ENCODE data around the gene HIP1R. TPM values are rescaled to one million over a fixed set of nuclear protein-coding genes. Genes with fewer than 3 reads are reported as not detected.
"Not testable (repeated sequence)": the region's sequence is repeated elsewhere in the genome, so short reads cannot be mapped to it uniquely, and the experiment has no call there.

The HIP1R gene
- total RNA-seq, 1 donor, result 76.3 TPM

DNA sequence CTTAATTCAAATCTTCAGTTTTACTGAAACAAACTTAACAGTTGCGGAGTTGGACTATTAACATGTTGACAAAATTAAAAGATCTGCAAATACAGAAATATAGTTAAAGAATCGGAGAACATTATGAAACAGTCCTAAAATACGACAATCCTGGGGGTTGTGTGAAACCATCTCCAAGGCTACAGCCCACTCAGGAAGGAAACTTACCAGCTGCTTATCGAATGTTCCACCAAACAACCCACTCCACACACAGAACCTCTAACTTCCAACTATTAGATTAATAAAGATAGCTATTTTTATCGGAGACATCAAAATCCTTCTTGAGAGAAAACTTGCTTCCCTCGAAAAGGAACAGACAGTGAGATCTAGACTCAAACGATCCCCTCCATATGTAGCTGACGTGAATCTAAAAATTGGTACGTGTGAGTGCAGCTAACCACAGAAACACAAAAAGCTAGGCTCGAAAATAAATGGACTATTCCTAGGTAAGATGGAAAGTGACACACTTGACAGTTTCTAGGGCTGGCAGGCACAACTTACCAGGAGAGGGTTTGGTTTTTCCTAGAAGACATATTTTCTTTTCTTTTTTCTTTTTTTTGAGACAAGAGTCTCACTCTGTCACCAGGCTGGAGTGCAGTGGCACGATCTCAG is 47.8 kb downstream of the HIP1R start:
- H3K27me3 ChIP-seq (ENCODE audit: insufficient read depth, low read length), result no peaks in the 10 kb centered on the region
- H3K4me3 ChIP-seq (ENCODE audit: low read length), result no peak overlapping the region
- peaks cover 74% of the 10 kb centered on the region for H3K4me1 ChIP-seq (ENCODE audit: insufficient read depth, low read length)
- H3K9me3 ChIP-seq (ENCODE audit: low read depth, low read length), result no peaks in the 10 kb centered on the region

DNA sequence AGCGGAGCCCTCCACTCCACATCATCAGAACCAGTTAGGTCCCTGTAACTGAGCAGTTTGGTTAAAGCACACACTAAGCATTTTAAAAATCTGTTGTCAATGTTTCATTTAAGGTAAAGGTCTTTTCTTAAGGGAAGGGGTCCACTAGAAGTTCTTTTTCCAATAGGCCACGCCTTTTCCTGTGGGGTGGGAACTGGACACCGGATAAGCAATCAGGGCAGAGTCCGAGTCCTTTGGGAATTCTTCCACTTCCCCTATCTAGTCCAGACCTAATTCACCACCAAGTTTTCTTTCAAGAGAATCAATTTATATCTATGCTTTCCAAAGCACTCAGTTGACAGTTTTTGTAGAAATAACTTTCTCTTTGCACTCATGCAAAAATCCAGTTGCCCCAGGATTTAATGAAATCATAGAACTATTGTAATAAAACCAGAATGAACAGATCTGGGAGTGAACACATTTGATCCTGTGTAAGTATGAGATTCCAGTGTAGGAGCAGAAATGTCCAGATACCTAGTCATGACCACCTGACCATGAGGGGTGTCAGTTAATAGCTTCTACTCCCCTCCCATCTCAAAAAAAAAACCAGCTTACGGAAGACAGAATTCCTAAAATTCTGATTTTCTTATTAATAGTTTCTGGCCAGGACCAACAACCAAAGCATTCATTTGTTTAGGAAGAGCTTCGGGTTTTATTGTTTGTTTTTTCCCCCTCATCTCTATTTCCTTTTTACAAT is 49.0 kb downstream of the HIP1R start:
- Histone ChIP-seq H3K4me1 (ENCODE audit: insufficient read depth, low read length) (peaks cover 74% of the 10 kb centered on the region), H3K27me3 (ENCODE audit: insufficient read depth, low read length) (no peaks in the 10 kb centered on the region), H3K4me3 (ENCODE audit: low read length) (no peak overlapping the region), H3K9me3 (ENCODE audit: low read depth, low read length) (no peaks in the 10 kb centered on the region)

DNA sequence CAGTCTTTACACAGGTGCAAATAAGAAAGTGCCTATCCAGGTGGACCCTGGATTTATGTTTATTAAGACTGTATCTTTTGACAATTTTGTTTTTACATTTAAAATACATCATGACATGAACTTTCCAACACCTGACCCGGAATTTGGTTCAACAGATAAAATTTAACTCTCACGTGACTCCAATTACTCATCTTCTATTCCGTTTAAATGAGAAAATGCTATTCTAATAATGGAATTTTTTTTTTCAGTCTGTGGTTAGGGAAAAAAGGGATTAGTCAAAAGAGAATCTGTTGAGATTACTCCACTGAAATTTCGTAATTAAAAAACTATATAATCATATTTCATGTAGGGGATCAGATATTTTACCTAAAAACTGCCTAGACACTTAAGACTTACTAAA is 49.6 kb downstream of the HIP1R start:
- no peaks in the 10 kb centered on the region for H3K9me3 ChIP-seq (ENCODE audit: low read depth, low read length)
- no peaks in the 10 kb centered on the region for H3K27me3 ChIP-seq (ENCODE audit: insufficient read depth, low read length)
- peaks cover 74% of the 10 kb centered on the region for H3K4me1 ChIP-seq (ENCODE audit: insufficient read depth, low read length)
- H3K4me3 ChIP-seq (ENCODE audit: low read length), result no peak overlapping the region

DNA sequence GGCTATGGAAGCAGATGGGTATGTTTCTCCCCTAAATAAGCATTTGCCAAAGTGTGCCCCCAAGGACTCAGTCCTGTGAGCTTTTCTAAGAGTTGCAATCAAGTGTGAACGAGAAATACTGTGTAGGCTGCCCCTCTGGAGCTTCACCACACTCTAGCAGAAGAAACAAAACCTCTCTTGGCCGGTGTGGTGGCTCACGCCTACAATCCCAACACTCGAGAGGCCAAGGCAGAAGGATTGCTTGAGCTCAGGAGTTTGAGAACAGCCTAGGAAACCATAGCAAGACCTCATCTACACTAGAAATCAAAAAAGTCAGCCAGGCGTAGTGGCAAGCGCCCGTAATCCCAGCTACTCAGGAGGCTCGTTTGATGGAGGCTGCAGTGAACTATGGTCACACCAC is 50.9 kb downstream of the HIP1R start:
- H3K9me3 ChIP-seq (ENCODE audit: low read depth, low read length), result no peaks in the 10 kb centered on the region
- H3K27me3 ChIP-seq (ENCODE audit: insufficient read depth, low read length), result no peaks in the 10 kb centered on the region
- no peak overlapping the region for H3K4me3 ChIP-seq (ENCODE audit: low read length)
- peaks cover 76% of the 10 kb centered on the region for H3K4me1 ChIP-seq (ENCODE audit: insufficient read depth, low read length)

DNA sequence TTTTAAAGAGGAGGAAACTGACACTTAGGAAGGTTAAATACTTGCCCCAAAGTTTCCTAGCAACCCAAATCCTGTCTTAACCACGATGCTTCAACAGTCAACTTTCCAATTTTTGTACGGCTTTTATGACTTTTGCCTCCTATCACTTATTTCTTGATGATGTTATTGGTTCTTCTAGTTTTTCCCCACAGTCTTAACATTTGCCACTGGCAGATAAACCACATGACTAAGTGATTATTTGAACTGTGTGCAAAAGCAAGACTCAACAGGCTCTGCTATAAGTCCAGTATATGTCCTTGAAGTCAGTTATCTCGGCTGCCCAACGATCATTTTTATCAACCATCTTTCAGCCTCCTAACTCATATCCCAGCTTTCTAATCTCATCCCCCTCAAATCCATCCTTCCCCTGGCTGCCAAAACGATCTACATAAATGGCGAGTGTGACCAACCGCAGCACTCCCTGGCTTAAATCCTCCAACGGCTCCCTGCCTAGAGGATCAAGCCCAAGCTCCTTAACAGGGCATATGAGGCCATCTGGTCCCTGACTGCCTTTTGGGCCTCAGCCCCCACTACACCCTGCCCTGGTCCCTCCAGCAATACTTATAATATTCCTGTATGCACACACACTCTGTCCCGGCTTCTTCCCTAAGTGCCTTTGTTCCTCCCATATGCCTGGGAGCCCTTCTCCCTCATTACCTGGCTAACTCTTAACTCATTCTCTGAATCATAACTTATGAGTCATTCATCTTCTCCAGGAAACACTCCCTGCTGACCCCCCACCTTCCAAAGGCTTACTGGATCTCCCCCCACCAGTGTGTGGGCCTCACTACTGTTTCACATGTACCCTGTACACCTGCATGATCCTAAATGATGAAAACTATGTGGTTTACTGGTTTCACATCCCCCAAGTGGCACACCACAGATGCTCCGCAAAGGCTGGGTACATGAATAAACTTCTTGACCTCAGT is 51.9 kb downstream of the HIP1R start:
- Histone ChIP-seq H3K9me3 (ENCODE audit: low read depth, low read length) (no peaks in the 10 kb centered on the region), H3K4me1 (ENCODE audit: insufficient read depth, low read length) (peaks cover 81% of the 10 kb centered on the region), H3K27me3 (ENCODE audit: insufficient read depth, low read length) (no peaks in the 10 kb centered on the region), H3K4me3 (ENCODE audit: low read length) (no peak overlapping the region)

DNA sequence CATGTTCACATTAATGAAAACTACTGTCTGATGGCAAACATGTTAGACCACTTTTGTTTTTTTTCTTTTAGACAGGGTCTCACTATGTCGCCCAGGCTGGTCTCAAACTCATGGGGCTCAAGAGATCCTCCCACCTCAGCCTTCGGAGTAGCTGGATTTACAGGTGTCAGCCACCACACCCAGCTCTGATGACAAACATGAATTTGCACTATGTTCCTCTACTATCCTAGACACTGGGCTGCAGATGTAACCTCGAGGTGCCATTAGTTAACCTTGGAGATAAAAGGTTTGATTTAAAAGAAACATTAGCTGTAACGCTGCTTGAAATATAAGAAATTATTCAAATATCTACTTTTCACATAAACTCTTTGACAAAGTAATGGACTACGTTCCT is 52.6 kb downstream of the HIP1R start:
- peaks cover 88% of the 10 kb centered on the region for H3K4me1 ChIP-seq (ENCODE audit: insufficient read depth, low read length)
- H3K27me3 ChIP-seq (ENCODE audit: insufficient read depth, low read length), result no peaks in the 10 kb centered on the region
- peak overlapping the region; percentile 30 for H3K4me3 ChIP-seq (ENCODE audit: low read length)

DNA sequence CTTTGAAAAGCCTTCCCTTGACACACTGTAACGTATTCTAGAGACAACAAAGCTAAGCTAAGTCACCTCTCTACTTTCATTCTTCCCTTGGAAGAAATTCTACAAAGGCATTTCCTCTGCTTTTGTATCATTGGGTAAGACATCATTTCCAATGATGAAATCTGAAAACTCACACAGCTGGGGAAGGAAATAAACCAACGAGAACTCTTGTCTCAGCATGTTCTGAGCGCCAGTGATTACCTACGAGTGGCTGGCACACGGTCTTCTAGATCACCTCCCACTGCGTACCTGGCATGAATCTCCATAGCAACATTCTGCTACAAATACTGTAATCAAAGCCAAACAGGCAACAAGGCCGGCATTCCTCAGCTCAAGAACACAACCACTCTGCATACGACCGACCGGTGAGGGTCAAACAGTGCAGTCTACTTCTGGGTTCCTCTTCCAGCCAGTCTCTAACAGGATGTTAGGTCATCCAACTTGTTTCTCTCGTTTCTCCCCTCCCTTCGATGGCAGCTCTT is 53.0 kb downstream of the HIP1R start:
- H3K9me3 ChIP-seq (ENCODE audit: low read depth, low read length), result no peaks in the 10 kb centered on the region
- no peaks in the 10 kb centered on the region for H3K27me3 ChIP-seq (ENCODE audit: insufficient read depth, low read length)
- H3K4me1 ChIP-seq (ENCODE audit: insufficient read depth, low read length), result peaks cover 89% of the 10 kb centered on the region
- H3K4me3 ChIP-seq (ENCODE audit: low read length), result peak overlapping the region; percentile 30

More for the DNA sequence above, 52.6 kb downstream of the HIP1R start:
- no peaks in the 10 kb centered on the region for H3K9me3 ChIP-seq (ENCODE audit: low read depth, low read length)

DNA sequence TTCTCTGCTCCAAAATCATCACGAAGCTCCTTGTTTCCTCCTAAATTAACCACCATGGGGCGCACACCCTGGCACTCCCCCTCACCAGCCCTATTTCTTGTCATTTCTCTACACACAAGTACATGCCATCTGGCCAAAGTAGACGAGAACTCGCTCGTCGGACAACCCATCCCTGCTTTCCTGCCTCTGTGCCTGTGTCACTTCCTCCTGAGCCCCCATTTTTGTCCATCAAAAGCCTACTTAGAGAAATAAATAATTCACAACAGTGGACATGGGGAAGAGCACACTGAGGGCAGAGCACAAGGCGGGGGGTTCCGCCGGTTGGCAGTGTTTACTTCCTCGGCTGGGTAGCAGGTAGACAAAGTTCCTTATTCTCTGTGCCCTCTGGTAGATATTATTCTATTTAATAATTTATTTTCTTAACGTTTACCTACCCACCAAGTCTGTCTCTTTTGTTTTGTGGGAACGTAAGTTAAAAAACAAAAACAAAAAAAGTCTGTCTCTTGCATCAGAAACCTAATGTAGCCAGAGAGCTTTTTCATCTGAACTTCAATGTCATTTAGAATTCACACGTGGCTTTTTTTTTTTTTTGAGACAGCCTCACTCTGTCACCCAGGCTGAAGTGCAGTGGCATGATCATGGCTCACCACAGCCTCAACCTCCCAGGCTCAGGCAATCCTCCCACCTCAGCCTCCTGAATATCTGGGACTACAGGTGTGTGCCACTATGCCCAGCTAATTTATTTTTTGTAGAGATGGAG is 54.7 kb downstream of the HIP1R start:
- Histone ChIP-seq H3K27me3 (ENCODE audit: insufficient read depth, low read length) (no peaks in the 10 kb centered on the region), H3K4me3 (ENCODE audit: low read length) (no peak overlapping the region), H3K4me1 (ENCODE audit: insufficient read depth, low read length) (peaks cover 91% of the 10 kb centered on the region), H3K9me3 (ENCODE audit: low read depth, low read length) (no peaks in the 10 kb centered on the region)

DNA sequence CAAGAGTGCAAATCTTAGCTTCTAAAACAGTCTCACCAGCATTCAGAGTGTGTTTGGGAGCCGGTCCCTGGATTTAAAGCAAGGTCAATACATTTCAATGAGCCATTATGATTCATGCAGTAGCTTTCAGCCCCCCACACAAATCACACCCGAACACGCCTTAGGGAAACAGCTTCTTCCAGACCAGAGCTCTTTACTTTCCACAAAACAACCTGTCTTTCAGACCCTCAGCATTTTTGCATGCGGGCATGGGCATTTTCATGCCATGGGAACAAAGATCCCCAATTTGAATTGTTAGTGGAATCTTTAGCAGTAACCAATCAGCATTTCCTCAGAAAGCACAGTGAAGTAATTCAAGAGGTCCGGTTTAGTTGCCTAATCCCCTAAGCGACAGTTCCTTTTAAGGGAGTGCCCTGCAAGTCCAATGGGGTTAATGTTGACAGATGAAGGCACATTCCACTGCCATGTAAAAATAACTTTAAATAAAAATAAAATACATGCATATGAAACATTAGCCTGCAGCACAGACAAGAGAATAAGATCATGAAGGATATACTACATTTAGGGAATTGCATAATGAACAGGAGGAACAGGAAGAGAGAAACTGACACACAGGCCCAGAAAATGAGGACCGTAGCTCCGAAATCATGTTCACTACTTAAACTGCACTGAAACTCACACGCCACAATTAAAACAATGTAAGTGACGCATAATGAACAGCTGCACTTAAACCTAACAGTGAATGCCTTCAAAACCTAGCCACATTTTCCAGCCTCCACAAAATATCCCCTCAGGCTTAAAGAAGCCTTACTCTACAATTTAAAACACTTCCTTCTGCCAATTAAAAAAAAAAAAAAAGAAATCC is 56.6 kb downstream of the HIP1R start:
- Histone ChIP-seq H3K27me3 (ENCODE audit: insufficient read depth, low read length) (no peaks in the 10 kb centered on the region), H3K4me1 (ENCODE audit: insufficient read depth, low read length) (peaks cover 93% of the 10 kb centered on the region), H3K4me3 (ENCODE audit: low read length) (no peak overlapping the region), H3K9me3 (ENCODE audit: low read depth, low read length) (no peaks in the 10 kb centered on the region)

DNA sequence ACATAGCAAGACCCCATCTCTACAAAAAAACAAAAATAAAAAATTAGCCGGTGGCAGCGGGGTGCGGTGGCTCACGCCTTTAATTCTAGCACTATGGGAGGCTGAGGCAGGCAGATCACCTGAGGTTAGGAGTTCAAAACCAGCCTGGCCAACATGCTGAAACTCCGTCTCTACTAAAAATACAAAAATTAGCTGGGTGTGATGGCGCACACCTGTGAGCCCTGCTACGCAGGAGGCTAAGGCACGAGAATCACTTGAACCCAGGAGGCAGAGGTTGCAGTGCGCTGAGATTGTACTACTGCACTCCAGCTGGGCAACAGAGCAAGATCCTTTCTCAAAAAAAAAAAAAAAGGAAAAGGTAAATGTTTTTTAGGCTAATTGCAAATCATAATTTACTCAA is 57.5 kb downstream of the HIP1R start:
- H3K4me3 ChIP-seq (ENCODE audit: low read length), result not testable (repeated sequence)
- peaks cover 93% of the 10 kb centered on the region for H3K4me1 ChIP-seq (ENCODE audit: insufficient read depth, low read length)

DNA sequence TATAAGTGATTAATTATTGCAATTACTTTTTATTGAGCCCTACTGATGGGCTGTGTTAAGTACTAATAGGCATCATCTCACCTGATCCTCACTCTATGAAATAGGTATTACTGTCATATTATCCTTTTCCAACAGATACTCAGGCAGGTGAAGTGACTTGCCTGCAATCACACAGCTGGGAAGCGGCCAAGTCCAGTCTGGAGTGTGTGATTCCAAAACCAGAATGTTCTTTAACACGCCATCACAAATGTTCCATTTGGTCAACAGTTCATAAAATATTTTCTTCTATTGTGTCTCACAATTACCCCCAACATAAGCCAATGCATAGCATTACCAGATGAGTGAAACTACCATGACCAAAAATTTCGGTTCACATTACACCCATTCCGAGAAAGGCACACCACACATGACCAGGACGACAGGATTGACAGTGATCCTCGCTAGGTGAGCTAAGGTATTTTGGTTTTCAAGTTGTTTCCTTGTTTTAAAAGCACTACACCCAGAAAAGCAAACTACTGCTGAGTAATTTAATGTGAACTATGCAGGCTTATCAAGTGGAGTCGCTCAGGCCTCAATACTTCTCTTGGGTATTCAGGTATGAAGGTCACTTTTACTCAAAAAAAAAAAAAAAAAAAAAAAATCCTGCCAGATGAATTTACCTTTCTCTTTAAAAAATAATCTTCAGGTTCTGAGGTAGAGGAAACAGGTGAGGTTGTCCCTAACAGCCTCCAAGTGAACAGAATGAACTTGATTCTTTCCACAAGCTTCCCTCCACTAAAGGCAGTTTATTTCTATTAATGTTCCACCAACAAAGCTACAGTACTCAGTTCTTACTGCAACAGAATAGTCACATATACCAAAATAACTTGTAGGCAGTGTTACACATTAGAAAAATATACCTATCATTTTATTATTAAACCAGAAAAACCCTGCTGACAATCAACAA is 58.2 kb downstream of the HIP1R start:
- H3K4me3 ChIP-seq (ENCODE audit: low read length), result no peak overlapping the region
- H3K27me3 ChIP-seq (ENCODE audit: insufficient read depth, low read length), result no peaks in the 10 kb centered on the region

More for the DNA sequence above, 57.5 kb downstream of the HIP1R start:
- not testable (repeated sequence) for H3K27me3 ChIP-seq (ENCODE audit: insufficient read depth, low read length); H3K9me3 ChIP-seq (ENCODE audit: low read depth, low read length)

DNA sequence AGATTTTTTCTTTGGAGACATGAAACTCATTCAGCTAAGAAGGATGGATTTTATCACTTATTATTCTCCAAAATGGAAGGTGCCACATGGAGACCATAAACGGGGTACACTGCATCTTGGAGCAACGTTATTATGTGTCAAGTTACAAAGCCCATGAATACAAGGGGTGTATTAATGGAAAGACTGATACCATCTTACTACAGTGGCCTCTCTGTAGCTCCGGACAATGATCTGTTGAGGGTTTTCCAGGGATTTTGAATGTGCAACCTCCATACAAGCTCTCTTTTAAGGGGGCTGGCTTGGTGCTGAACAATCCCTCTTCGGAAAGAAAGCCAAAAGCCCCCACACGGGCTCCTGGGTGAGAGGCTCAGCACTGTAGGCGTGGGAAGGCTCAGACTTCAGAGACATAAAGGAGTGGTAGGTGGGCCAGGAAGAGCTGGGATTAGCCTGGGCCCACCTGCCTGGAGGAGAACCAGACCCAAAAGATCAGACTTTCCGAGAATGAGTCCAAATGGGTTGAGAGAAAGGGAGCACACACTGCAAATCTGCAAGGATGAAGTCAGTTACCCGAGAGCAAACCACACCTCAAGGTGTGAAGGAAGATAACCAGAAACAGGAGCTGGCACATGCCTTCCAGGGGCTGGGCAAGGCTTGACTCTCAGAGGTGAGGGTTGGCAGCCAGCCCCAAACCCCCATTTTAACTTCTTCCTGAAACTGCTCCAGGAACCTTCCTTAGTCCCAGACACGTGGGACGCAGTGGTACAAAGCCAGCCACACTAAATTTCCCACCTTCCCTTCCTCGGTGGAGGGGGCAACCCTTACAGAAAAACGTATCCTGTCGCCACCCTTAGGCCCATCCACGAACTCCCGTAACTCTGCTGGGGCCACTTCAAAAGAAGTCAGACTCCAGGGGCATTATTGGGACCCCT is 59.2 kb downstream of the HIP1R start:
- Histone ChIP-seq H3K9me3 (ENCODE audit: low read depth, low read length) (no peaks in the 10 kb centered on the region), H3K4me1 (ENCODE audit: insufficient read depth, low read length) (peaks cover 93% of the 10 kb centered on the region), H3K4me3 (ENCODE audit: low read length) (peak overlapping the region; percentile 93), H3K27me3 (ENCODE audit: insufficient read depth, low read length) (no peaks in the 10 kb centered on the region)

More for the DNA sequence above, 58.2 kb downstream of the HIP1R start:
- no peaks in the 10 kb centered on the region for H3K9me3 ChIP-seq (ENCODE audit: low read depth, low read length)
- peaks cover 93% of the 10 kb centered on the region for H3K4me1 ChIP-seq (ENCODE audit: insufficient read depth, low read length)
